ENCODE data around the gene RAB21. TPM values are rescaled to one million over a fixed set of nuclear protein-coding genes. Genes with fewer than 3 reads are reported as not detected.
A peak's percentile ranks its signal among the peaks of the same experiment; 100 is the strongest.

The RAB21 gene
- total RNA-seq, 1 experiment from 2014 or later = 33.6 TPM

GRCh38 chr12:71799106-71799505, 44.4 kb downstream of the RAB21 start (continued):
- TF ChIP-seq ZNF425 (CRISPR knock-in tag; conservative IDR thresholded peaks at IDR 0.05) (no peak), ZNF232 (CRISPR knock-in tag; IDR thresholded peaks at IDR 0.05) (no peak), ZSCAN18 (CRISPR knock-in tag; IDR thresholded peaks at IDR 0.05) (no peak), MXD4 (CRISPR knock-in tag; IDR thresholded peaks at IDR 0.05; ENCODE audit: borderline replicate concordance) (no peak), PRRX2 (CRISPR knock-in tag; IDR thresholded peaks at IDR 0.05) (no peak), ELF4 (CRISPR knock-in tag; IDR thresholded peaks at IDR 0.05; ENCODE audit: low read depth) (no peak), CREM (CRISPR knock-in tag; IDR thresholded peaks at IDR 0.05) (no peak)

GRCh38 chr12:71800177-71800576, 45.5 kb downstream of the RAB21 start:
- Mint-ChIP-seq H3K4me1 (0 out of 2 replicates have a peak, but pooled peaks cover 13% of the 10 kb centered on the region), H3K27ac (no peak overlapping the region), H3K9me3 (no peaks in the 10 kb centered on the region), H3K27me3 (ENCODE audit: low read depth) (no peaks in the 10 kb centered on the region), H3K36me3 (no peaks in the 10 kb centered on the region), H3K4me3 (no peak overlapping the region)
- no peak for TF ChIP-seq ZNF512 (CRISPR knock-in tag; IDR thresholded peaks at IDR 0.05; ENCODE audit: borderline replicate concordance)
- TF ChIP-seq ELF4 (CRISPR knock-in tag; IDR thresholded peaks at IDR 0.05; ENCODE audit: low read depth) = no peak
- TF ChIP-seq MAX (CRISPR knock-in tag; IDR thresholded peaks at IDR 0.05) = no peak
- TF ChIP-seq OVOL2 (CRISPR knock-in tag; IDR thresholded peaks at IDR 0.05; ENCODE audit: borderline replicate concordance) = no peak
- no peak for TF ChIP-seq SP1 (CRISPR knock-in tag; conservative IDR thresholded peaks at IDR 0.05)
- POLR2A ChIA-PET = no interaction called here
- CTCF ChIA-PET = no interaction called here
- DNase-seq (ENCODE audit: low spot score) = no peak
- no peak for ATAC-seq

GRCh38 chr12:71804505-71804904, 49.8 kb downstream of the RAB21 start:
- peak; percentile 68 for DNase-seq (ENCODE audit: low spot score)
- peaks cover 6% of the 10 kb centered on the region for H3K27me3 Mint-ChIP-seq (ENCODE audit: low read depth)
- CTCF ChIA-PET = no interaction called here

GRCh38 chr12:71810921-71811320, 56.3 kb downstream of the RAB21 start:
- POLR2A ChIA-PET = no interaction called here
- H3K36me3 Mint-ChIP-seq = no peaks in the 10 kb centered on the region
- CTCF ChIA-PET = no interaction called here
- no peak for TF ChIP-seq FOXJ3 (CRISPR knock-in tag; IDR thresholded peaks at IDR 0.05; ENCODE audit: borderline replicate concordance)
- no peak for TF ChIP-seq FOXP4 (CRISPR knock-in tag; IDR thresholded peaks at IDR 0.05)
- no peak for TF ChIP-seq SMAD4 (CRISPR knock-in tag; IDR thresholded peaks at IDR 0.05)
- no peak for TF ChIP-seq ZNF263 (CRISPR knock-in tag; IDR thresholded peaks at IDR 0.05; ENCODE audit: low read depth)
- TF ChIP-seq FOXK1 (CRISPR knock-in tag; IDR thresholded peaks at IDR 0.05) = no peak
- TF ChIP-seq ZNF425 (CRISPR knock-in tag; conservative IDR thresholded peaks at IDR 0.05) = no peak
- TF ChIP-seq AR (CRISPR knock-in tag; IDR thresholded peaks at IDR 0.05) = no peak
- TF ChIP-seq CREM (CRISPR knock-in tag; IDR thresholded peaks at IDR 0.05) = no peak

More at GRCh38 chr12:71804505-71804904, 49.8 kb downstream of the RAB21 start:
- Mint-ChIP-seq H3K9me3 (no peaks in the 10 kb centered on the region), H3K4me3 (peak overlapping the region; percentile 23; the same call in 1 of the 2 replicates), H3K36me3 (no peaks in the 10 kb centered on the region), H3K4me1 (0 out of 2 replicates have a peak, but pooled peaks cover 5% of the 10 kb centered on the region), H3K27ac (no peak overlapping the region)
- peak; percentile 100 for ATAC-seq
- TF ChIP-seq NFYB (CRISPR knock-in tag; conservative IDR thresholded peaks at IDR 0.05; ENCODE audit: low read depth) = peak; percentile 61
- TF ChIP-seq EMX1 (CRISPR knock-in tag; IDR thresholded peaks at IDR 0.05) = no peak
- POLR2A ChIA-PET = interaction anchor here (0.6 kb wide), 1 partner anchor 57 kb away, joined by 7 read pairs; no protein-coding TSS in a partner anchor

More at GRCh38 chr12:71810921-71811320, 56.3 kb downstream of the RAB21 start:
- no peaks in the 10 kb centered on the region for H3K9me3 Mint-ChIP-seq
- no peak overlapping the region for H3K27ac Mint-ChIP-seq
- DNase-seq (ENCODE audit: low spot score) = no peak
- no peak overlapping the region for H3K4me3 Mint-ChIP-seq
- no peaks in the 10 kb centered on the region for H3K4me1 Mint-ChIP-seq
- H3K27me3 Mint-ChIP-seq (ENCODE audit: low read depth) = peaks cover 9% of the 10 kb centered on the region
- ATAC-seq = no peak
